22Rv1 (cell line): ENCODE measurements around the gene PPP2R1A.

Source experiments
- H3K27ac ChIP-seq: fragments of 450-650 bp; 2 replicates; pipeline ENCODE4 v1.5.1; 2017
- CTCF ChIP-seq: fragments of 450-650 bp; IDR thresholded peaks from 2 replicates; pipeline ENCODE4 v1.5.1; 2017; ENCODE audit warnings: mild to moderate bottlenecking
- ZFX ChIP-seq: fragments of 450-650 bp; IDR thresholded peaks from 2 replicates; pipeline ENCODE4 v1.6.1; 2017; ENCODE audit warnings: antibody characterized with exemption, borderline replicate concordance

The PPP2R1A gene

GRCh38 chr19:52206481-52206880, 16.6 kb downstream of the PPP2R1A start:
- no peak overlapping the region for H3K27ac ChIP-seq

GRCh38 chr19:52211203-52211602, 21.4 kb downstream of the PPP2R1A start:
- TF ChIP-seq ZFX (no peak), CTCF (no peak)

More at GRCh38 chr19:52206481-52206880, 16.6 kb downstream of the PPP2R1A start:
- no peak for TF ChIP-seq CTCF
- no peak for TF ChIP-seq ZFX

GRCh38 chr19:52211926-52212571, 22.2 kb downstream of the PPP2R1A start:
- H3K27ac ChIP-seq, result no peak overlapping the region
- TF ChIP-seq ZFX, result no peak
- TF ChIP-seq CTCF, result no peak

More at GRCh38 chr19:52211203-52211602, 21.4 kb downstream of the PPP2R1A start:
- no peak overlapping the region for H3K27ac ChIP-seq

- TF ChIP-seq ZFX, result no peak
- no peak for TF ChIP-seq CTCF
- H3K27ac ChIP-seq, result no peak overlapping the region
Measured at GRCh38 chr19:52212572-52213255, 22.9 kb downstream of the PPP2R1A start.

GRCh38 chr19:52214241-52214640, 24.4 kb downstream of the PPP2R1A start:
- TF ChIP-seq CTCF (no peak), ZFX (no peak)
- no peak overlapping the region for H3K27ac ChIP-seq

- no peak for TF ChIP-seq ZFX
- TF ChIP-seq CTCF, result no peak
- H3K27ac ChIP-seq, result no peak overlapping the region
Measured at GRCh38 chr19:52216401-52216800, 26.5 kb downstream of the PPP2R1A start.

GRCh38 chr19:52217576-52217975, 27.7 kb downstream of the PPP2R1A start:
- TF ChIP-seq ZFX (no peak), CTCF (no peak)
- no peak overlapping the region for H3K27ac ChIP-seq
